Stimulated activated CD4-positive, alpha-beta T cell treated with anti-CD3 and anti-CD28 coated beads, Interleukin-12 subunit alpha, Interleukin-12 subunit beta, amount 100 ng/mL, for 4 hours (primary cell): ENCODE results near the gene SLC25A40.
"Not testable (repeated sequence)": the region's sequence is repeated elsewhere in the genome, so short reads cannot be mapped to it uniquely, and the experiment has no call there.

Experiments used
- DNase-seq: peaks from one replicate; pipeline ENCODE4 v3.0.0-alpha.2; 2020

Gene SLC25A40, protein sequence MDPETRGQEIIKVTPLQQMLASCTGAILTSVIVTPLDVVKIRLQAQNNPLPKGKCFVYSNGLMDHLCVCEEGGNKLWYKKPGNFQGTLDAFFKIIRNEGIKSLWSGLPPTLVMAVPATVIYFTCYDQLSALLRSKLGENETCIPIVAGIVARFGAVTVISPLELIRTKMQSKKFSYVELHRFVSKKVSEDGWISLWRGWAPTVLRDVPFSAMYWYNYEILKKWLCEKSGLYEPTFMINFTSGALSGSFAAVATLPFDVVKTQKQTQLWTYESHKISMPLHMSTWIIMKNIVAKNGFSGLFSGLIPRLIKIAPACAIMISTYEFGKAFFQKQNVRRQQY

DNA sequence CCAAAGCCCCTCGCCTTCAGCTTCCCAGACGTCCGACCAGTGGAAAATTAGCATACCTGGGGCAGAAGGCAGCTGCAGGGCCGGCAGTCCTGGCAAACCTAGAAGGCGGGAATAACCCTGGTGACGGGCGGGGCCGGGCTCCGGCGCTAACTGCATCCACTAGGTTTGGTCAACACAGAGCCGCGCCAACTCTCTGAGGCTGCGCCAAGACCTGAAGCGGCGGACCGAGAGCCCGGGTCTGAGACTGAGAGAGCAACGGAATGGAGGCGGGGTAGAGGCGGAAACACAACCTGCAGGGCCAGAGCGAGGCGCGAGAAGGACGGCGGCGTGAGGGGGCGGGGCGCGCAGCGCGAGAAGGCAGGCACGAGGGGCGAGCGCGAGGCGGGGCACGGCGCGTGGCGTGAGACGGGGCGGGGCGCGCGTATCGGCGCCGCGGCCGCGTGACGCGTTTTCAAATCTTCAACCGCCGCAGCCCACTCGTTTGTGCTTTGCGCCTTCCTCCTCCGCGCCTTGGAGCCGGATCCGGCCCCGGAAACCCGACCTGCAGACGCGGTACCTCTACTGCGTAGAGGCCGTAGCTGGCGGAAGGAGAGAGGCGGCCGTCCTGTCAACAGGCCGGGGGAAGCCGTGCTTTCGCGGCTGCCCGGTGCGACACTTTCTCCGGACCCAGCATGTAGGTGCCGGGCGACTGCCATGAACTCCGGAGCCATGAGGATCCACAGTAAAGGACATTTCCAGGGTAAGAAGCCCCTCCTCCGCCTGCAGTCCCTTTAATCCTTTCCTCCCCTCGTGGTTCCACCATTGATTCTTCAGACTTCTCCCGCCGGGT is at the start of gene SLC25A40, which contains the start of gene DBF4:
TSS of gene SLC25A40 (minus strand) at position 321 of the 829 bp plus-strand sequence. CDS start 17,633 bp downstream, outside the sequence.
TSS of gene DBF4 (plus strand) at position 454 of the 829 bp plus-strand sequence. CDS start at position 694, 240 bp downstream.
- DNase-seq = peak; percentile 94

DNA sequence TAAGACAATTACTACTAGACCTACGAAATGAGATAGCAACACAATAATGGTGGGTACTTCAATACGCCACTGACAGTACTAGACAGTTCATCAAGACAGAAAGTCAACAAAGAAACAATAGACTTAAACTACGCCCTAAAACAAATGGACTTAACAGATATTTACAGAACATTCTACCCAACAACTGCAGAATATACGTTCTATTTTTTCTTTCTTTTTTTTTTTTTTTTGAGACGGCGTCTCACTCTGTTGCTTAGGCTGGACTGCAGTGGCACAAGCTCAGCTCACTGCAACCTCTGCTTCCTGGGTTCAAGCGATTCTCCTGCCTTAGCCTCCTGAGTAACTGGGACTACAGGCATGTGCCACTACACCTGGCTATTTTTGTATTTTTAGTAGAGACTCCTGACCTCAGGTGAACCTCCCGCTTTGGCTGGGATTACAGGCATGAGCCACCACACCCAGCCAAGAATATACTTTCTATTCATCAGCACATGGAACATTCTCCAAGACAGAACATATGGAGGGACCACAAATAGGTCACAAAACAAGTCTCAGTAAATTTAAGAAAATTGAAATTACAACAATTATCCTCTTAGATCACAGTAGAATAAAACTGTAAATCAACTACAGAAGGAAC is 46.7 kb upstream of the SLC25A40 start:
- DNase-seq = not testable (repeated sequence)

DNA sequence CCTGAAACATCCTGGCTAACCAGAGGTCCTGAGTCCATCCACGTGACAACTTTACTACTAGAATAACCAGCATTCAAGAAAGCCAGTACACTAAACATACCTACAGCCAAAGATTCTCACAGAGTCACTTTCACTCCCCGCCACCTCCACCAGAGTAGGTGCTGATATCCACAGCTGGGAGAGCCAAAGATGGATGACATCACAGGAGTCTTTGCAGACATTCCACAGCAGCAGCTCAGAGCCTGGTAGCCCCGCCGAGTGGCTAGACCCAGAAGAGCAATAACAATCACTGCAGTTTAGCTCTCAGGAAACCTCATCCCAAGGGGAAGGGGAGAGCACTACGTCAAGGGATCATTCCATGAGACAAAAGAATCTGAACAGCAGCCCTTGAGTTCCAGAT is 44.4 kb upstream of the SLC25A40 start:
- DNase-seq = no peak

DNA sequence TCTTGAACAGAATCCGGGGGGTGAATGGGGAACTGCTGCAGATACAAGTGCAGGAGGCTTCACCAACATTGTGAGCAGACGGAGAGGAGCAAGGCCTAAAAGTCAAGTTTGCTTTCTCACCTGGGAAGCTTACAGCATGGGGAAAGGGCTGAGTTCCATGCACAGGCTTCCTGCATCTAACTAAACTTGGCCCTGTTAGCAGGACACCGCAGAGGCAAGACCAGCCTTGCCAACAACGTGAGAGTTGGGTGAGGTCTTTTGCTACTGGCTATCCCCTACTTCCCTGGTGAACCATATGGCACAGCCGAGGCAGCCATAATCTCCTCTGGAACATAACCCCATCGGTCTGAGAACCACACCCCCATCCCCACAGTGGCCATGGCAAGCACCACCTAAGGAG is 43.7 kb upstream of the SLC25A40 start:
- no peak for DNase-seq

DNA sequence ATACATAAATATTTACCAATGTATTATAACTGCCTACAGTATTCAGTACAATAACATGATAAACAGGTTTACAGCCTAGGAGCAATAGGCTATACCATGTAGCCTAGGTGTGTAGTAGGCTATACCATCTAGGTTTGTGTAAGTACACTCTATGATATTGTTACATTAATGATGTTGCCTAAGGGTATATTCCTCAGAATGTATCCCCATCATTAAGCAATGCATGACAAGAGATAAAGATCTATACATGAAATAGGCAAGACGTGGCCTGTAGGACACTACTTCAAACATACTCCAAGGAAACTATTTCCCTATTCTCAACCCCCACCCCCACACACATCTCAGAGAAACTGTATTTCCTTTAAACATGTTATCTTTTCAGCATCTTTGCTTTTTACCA is 42.6 kb upstream of the SLC25A40 start:
- DNase-seq = no peak

DNA sequence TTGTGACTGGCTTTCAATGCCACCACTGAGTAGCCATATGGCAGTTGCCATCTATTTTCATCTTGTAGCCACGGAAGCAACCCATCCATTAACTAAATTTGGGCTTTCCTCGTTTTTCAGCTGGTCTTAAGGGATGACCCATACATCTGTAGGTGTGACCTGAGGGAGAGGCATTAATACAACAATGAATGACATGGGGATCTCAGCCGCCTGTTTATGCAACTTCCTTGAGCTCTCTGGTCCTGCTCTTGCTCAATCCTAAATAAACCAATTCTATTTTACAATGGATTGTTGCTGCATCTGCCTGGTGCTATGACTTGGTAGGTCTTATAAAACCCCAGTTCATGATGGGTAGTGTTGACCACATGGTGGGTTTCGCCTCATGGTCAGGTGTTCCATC is 36.0 kb upstream of the SLC25A40 start:
- DNase-seq = no peak

DNA sequence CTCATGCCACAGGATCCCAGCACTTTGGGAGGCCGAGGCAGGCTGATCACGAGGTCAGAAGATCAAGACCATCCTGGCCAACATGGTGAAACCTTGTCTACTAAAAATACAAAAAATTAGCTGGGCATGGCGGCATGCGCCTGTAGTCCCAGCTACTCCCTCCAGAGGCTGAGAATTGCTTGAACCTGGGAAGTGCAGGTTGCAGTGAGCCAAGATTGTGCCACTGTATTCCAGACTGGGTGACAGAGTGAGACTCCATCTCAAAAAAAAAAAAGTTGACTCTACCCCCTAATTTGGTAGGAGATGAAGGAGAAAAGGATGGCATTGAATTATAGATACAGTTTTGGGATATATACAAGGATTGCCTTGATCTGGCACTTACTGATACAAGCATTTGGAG is 32.7 kb upstream of the SLC25A40 start:
- not testable (repeated sequence) for DNase-seq

DNA sequence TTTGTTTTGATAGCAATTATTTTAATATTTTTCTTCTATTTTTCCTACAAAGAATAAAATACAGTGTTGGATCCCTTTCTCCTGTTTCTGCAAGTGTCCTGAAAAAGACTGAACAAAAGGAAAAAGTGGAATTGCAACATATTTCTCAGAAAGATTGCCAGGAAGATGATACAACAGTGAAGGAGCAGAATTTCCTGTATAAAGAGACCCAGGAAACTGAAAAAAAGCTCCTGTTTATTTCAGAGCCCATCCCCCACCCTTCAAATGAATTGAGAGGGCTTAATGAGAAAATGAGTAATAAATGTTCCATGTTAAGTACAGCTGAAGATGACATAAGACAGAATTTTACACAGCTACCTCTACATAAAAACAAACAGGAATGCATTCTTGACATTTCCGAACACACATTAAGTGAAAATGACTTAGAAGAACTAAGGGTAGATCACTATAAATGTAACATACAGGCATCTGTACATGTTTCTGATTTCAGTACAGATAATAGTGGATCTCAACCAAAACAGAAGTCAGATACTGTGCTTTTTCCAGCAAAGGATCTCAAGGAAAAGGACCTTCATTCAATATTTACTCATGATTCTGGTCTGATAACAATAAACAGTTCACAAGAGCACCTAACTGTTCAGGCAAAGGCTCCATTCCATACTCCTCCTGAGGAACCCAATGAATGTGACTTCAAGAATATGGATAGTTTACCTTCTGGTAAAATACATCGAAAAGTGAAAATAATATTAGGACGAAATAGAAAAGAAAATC is 31.2 kb upstream of the SLC25A40 start:
- not testable (repeated sequence) for DNase-seq

DNA sequence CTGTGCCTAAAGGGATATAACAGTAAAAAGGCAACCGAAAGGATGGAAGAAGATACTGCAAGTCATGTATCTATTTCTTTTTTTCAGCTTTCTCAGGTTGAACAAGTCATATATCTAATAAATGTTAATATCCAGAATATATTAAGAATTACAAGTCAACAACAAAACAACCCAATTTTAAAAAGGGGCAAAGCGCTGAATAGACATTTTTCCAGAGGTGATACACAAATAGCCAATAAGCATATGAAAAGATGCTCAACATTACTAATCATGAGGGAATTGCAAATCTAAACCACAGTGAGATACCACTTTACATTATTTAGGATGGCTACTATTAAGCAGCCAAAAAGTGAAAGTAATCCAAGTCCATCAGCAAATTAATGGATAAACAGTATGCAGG is 23.1 kb upstream of the SLC25A40 start:
- no peak for DNase-seq

DNA sequence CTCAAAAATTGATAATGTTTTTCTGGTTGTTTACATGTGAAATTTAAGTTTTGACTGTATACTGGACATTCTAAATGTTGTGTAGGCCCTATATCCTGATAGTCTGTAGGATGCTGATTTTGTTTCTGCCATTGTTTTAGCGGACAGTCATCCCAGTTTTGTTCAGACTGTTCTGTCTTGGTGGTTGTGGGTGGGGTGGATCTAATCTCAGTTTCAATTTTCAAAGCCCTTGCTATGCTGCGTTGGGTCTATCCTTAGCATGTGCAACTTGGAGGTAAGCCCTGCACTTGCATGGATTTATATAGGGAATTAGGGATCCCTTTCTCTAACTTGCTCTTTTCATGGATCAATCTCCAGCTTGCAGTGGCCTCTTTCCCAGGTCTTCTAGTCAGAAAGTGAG is 19.2 kb upstream of the SLC25A40 start:
- no peak for DNase-seq

DNA sequence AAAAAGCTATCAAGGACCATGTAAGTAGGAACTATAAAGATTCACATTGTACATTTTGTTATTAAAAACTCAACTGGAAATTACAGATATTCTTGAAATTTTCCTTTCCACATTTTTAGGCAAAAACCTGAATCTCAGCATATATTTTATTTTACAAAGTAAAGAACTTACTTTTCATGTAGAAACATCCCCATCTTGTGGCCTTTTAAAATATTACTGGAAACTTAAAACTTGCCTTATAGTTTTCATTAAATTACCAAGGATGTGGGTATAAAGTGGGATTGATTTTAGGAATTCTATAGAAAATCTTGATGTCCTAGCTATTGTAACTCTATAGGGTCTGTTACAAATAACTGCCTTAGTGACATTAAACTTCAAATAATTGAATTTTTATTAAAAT is 10.7 kb upstream of the SLC25A40 start:
- no peak for DNase-seq

DNA sequence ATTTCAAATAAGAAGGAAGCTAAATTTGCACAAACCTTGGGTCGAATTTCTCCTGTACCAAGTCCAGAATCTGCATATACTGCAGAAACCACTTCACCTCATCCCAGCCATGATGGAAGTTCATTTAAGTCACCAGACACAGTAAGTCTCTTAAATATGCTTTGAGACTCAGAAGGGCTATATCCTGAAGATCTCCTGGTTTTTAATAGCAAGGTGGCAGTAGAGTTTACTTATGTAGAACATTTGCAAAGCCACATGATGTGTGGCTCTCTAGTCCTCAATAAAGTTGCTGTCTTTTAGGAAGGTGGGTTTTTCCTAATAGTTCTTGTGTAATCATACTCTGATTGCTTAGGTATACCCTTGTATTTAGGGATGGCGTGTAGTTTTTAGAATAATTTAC is 8.9 kb upstream of the SLC25A40 start:
- DNase-seq = no peak

DNA sequence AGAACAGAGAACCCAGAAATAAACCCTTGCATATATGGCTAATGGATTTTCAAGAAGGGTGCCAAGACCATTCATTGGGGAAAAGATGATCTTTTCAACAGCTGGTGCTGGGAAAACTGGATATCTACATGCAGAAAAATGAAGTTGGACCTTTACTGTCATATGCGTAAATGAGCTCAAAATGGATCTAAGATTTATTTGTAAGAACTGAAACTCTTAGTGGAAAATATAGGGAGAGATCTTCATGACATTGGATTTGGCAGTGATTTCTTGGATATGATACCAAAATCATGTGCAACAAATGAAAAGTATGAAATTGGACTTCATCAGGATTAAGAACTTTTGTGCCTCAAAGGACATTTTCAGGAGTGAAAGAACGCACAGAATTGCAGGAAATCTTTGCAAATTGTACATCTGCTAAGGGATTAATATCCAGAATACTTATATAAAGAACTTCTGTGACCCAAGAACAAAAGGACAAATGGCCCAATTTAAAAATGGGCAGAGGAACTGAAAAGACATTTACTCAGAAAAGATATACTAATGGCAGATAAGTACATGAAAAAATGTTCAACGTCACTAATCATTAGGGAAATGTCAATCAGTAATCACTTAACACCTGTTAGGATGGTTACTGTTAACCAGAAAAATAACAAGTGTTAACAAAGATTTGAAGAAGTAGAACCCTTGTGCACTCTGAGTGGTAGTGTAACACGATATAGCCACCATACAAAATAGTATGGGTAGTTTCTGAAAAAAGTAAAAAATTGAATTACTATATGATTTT is 6.2 kb upstream of the SLC25A40 start:
- no peak for DNase-seq

DNA sequence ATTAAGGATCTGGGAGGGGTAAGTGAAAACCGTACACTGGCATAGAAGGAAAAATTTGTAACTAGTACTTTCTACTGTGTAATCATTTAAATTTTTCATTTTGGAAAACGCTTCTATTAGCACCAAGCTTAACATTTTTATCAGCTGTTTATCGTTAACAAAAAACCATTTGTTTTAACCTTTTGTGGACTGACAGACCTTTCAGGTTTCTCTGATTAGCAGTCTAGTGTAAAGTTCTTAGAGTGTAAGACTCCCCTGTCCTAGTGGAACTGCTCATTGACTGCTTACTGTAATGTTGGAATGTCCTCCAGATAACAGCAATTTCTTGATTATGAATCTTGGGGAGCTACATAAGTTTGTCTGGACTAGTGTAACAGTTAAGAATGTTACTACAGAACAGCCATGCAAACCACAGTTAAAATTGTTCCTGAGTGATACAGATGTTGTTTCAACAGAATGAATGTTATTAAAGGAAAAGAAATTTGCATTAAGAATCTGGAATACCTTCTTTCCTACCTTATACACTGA is 2.1 kb upstream of the SLC25A40 start:
- DNase-seq = no peak

DNA sequence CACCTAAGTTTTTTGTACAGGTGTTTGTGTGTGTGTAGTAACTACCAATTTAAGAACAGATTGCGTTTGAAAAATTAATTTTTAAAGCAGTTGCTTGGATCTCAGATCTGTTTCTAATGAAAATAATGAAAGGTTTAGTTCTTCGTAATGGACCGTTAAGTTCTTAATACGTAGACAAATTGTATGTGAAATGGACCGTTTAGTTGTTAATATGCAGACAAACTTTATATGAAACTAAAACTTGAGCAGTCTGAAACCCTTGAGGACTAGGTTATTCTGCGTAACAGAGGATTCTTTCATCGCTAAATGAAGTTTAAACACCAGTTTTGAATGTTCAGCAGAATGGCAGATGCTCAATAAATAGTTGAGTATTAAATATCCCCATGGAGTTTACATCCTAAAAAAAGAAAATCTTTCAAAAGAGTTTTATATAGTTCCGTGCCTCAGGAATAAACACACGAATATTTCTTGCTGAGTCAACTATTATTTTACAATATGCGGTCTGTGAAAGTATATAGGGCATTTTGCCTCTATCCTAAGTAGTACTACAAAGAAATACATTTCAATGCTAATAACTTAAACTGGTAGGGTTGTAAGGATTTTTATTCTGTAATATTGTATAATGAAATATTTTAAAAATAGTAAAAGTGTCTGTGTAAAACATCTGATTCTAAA is 1.3 kb upstream of the SLC25A40 start:
- no peak for DNase-seq

DNA sequence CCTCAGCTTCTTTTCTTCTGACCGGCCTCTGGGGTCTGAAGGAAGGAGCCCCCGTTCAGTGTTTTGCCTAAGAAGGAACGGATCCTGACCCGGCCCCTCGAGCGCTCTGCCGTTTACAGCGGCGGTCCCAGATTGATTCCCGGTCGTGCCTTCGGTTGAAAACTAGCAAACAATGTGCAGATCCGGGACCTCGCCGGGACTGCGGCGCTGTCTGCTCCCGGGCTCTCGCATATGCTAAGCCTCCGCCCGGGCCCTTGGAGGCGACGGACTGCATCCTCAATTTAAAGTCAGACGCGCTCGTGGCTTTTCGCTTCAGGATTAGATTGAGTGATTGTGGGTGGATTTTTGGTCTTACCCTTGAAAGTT is 692 bp upstream of the SLC25A40 start:
- DNase-seq = peak; percentile 43

DNA sequence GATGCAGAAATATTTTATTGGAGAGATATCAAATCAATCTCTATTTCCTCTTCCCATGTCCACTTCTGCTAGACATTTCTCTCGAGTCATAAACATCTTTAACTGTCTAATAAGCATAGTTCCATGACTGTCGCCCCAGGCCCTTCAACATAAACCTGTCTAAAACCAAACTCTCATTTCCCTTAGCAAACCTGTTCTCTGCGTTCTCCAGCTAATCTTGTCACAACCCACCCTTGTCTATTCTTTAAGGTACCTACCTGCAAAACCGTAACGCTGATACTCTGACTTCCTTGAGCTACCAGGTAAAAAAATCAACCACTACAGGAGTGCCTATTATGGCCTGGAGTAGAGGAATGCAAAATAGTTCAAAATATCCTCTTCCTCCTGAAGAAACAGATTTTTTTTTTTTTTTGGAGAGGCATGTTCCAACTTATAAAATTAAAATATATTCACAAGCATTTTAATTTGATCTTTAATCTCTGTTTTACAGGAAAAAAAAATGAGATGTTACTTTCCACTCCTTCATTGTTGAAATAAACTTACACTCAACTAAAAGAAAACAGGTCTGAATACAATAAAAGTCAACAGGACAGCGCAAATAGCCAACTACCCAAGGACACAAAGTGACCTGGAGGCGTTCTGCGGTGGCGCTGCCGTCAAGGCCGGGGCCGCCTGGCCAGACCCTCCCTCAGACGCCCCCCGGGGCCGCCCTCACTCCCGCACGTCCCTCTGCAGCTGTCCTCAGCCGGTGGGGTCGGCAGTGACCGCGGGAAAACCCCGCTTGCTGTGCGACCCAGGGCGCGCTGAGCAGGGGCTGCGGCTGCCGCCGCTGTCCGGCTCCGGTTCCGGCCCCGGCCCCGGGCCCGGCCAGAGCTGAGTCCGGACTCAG is 765 bp downstream of the SLC25A40 start:
- no peak for DNase-seq

DNA sequence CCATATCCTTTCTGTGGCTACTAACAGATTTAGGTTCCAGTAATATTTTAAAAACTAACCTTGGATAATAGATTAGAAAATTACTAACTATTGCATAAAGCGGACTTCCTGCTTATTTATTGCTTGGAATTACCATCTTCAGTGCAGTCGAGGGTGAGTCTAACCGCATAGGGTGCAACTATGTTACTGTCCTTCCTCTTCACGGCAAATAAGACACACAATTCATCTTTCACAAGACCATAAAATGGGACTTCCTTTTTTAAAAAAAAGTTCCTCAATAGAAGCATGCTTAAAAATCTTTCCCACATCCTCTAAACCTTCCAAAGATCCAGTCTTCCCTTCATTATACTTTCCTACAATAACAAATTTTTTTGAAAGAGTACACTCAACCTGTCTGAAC is 2.1 kb downstream of the SLC25A40 start:
- DNase-seq = no peak

DNA sequence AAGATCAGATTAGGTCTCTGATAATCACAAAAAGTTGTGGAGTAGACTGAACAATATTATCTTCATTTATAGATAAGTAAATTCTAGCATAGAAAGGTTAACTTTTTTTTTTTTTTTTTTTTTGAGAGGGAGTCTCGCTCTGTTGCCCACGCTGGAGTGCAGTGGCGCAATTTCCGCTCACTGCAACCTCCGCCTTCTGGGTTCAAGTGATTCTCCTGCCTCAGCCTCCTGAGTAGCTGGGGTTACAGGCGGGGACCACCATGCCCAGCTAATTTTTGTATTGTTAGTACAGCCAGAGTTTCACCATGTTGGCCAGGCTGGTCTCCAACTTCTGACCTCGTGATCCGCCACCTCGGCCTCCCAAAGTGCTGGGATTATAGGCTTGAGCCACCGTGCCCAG is 2.8 kb downstream of the SLC25A40 start:
- not testable (repeated sequence) for DNase-seq

DNA sequence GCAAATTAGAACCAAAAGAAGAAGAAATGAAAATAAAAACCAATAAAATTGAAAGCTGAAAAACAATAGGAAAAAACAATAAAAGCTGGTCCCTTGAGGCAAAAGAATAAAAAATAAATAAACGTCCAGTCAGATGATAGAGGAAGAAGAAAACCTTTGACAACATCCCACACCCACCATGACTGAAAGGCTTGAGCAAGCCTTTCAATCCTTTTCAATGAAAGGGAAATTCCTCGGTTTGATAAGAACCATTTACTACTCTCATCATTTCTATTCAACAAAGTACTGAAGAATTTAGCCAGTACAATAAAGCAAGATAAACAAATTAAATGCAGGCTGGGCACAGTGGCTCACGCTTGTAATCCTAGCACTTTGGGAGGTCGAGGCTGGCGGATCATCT is 3.8 kb downstream of the SLC25A40 start:
- no peak for DNase-seq
